Stomach (tissue), 4 donors: ENCODE data around the gene ARHGAP1.

ENCODE experiments used
- CTCF ChIP-seq, 7 experiments: fragments of 450-650 bp in 4 of 7; fragments of 200-600 bp in 3 of 7; sonication (generic) in 3 of 7; IDR thresholded peaks; one replicate each; pipeline ENCODE4 v1.5.1; 2016 to 2019; ENCODE audit warnings: antibody characterized with exemption in 7 of 7, control low read depth in 2 of 7, mild to moderate bottlenecking in 1 of 7
- POLR2A ChIP-seq, 4 donors: fragments of 450-650 bp; IDR thresholded peaks; one replicate each; pipeline ENCODE4 v1.6.1; 2016; ENCODE audit warnings: antibody characterized with exemption in 4 of 4, control low read depth in 2 of 4, mild to moderate bottlenecking in 1 of 4, moderate library complexity in 1 of 4

DNA sequence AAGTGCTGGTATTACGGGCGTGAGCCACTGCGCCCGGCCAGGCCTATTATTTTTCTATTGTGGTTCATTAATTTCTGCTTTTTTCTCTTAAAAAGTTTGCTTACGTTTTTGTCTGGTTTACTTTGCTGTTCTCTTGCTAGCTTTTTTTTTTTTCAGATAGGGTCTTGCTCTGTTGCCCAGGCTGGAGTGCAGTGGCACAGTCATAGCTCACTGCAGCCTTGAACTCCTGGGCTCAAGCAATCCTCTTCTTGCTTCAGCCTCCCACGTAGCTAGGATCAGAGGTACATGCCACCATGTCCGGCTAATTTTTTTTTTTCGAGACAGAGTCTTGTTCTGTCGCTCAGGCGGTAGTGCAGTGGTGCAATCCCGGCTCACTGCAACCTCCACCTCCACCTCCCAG, 37.3 kb upstream of the ARHGAP1 start:
- TF ChIP-seq POLR2A (IDR thresholded peaks at IDR 0.05) (no peak), CTCF (IDR thresholded peaks at IDR 0.05) (no peak)
